ENCODE results near the gene HDAC4.

The HDAC4 gene

GRCh38 chr2:239141021-239141760 is 259.6 kb downstream of the HDAC4 start:
- ChIA-PET CTCF (no interaction called here), POLR2A (no interaction called here)

GRCh38 chr2:239140346-239141020 is 260.3 kb downstream of the HDAC4 start:
- no peak for DNase-seq (ENCODE audit: extremely low spot score)
- ChIA-PET POLR2A (no interaction called here), CTCF (no interaction called here)
- no peak for TF ChIP-seq FOXK2 (IDR thresholded peaks at IDR 0.05)
- no peak for TF ChIP-seq FOXM1 (IDR thresholded peaks at IDR 0.05; ENCODE audit: borderline replicate concordance)
- TF ChIP-seq NFRKB (IDR thresholded peaks at IDR 0.05) = no peak
- TF ChIP-seq CTBP1 (IDR thresholded peaks at IDR 0.05; ENCODE audit: borderline replicate concordance) = no peak
- TF ChIP-seq SP1 (IDR thresholded peaks at IDR 0.05) = no peak
- no peak for TF ChIP-seq BHLHE40 (IDR thresholded peaks at IDR 0.05; ENCODE audit: borderline replicate concordance)
- TF ChIP-seq PKNOX1 (IDR thresholded peaks at IDR 0.05) = no peak
- TF ChIP-seq TARDBP (IDR thresholded peaks at IDR 0.05) = no peak
- no peak for TF ChIP-seq L3MBTL2 (conservative IDR thresholded peaks at IDR 0.05)
- TF ChIP-seq ARNT (IDR thresholded peaks at IDR 0.05) = no peak
- no peak for TF ChIP-seq FOXA1 (IDR thresholded peaks at IDR 0.05)
- TF ChIP-seq SUZ12 (IDR thresholded peaks at IDR 0.05) = no peak
- no peak for TF ChIP-seq HDGF (IDR thresholded peaks at IDR 0.05; ENCODE audit: borderline replicate concordance)
- TF ChIP-seq LEF1 (IDR thresholded peaks at IDR 0.05; ENCODE audit: borderline replicate concordance) = no peak
- TF ChIP-seq ELF4 (IDR thresholded peaks at IDR 0.05) = no peak
- TF ChIP-seq ZNF384 (IDR thresholded peaks at IDR 0.05) = no peak

More at GRCh38 chr2:239141021-239141760, 259.6 kb downstream of the HDAC4 start:
- DNase-seq (ENCODE audit: extremely low spot score) = no peak
- TF ChIP-seq ELF4 (IDR thresholded peaks at IDR 0.05) (no peak), ARNT (IDR thresholded peaks at IDR 0.05) (no peak), FOXA1 (IDR thresholded peaks at IDR 0.05) (no peak), BHLHE40 (IDR thresholded peaks at IDR 0.05; ENCODE audit: borderline replicate concordance) (no peak), ZNF384 (IDR thresholded peaks at IDR 0.05) (no peak)

- CTCF ChIA-PET = no interaction called here
Observed at GRCh38 chr2:239139566-239139965, 261.3 kb downstream of the HDAC4 start.

GRCh38 chr2:239139101-239139500 is 261.7 kb downstream of the HDAC4 start:
- no peak for DNase-seq (ENCODE audit: extremely low spot score)
- ChIA-PET CTCF (no interaction called here), POLR2A (no interaction called here)
- TF ChIP-seq BHLHE40 (IDR thresholded peaks at IDR 0.05; ENCODE audit: borderline replicate concordance) (no peak), NFRKB (IDR thresholded peaks at IDR 0.05) (no peak), TARDBP (IDR thresholded peaks at IDR 0.05) (no peak), SUZ12 (IDR thresholded peaks at IDR 0.05) (no peak), ELF4 (IDR thresholded peaks at IDR 0.05) (no peak)

More at GRCh38 chr2:239139566-239139965, 261.3 kb downstream of the HDAC4 start:
- no peak for DNase-seq (ENCODE audit: extremely low spot score)
- POLR2A ChIA-PET = no interaction called here
- no peak for TF ChIP-seq ELF4 (IDR thresholded peaks at IDR 0.05)
- TF ChIP-seq HDGF (IDR thresholded peaks at IDR 0.05; ENCODE audit: borderline replicate concordance) = no peak

- CTCF ChIA-PET = no interaction called here
- POLR2A ChIA-PET = no interaction called here
- DNase-seq (ENCODE audit: extremely low spot score) = no peak
- TF ChIP-seq LEF1 (IDR thresholded peaks at IDR 0.05; ENCODE audit: borderline replicate concordance) (no peak), NFRKB (IDR thresholded peaks at IDR 0.05) (no peak), CTBP1 (IDR thresholded peaks at IDR 0.05; ENCODE audit: borderline replicate concordance) (no peak), FOXA1 (IDR thresholded peaks at IDR 0.05) (no peak), PKNOX1 (IDR thresholded peaks at IDR 0.05) (no peak), BHLHE40 (IDR thresholded peaks at IDR 0.05; ENCODE audit: borderline replicate concordance) (no peak), L3MBTL2 (conservative IDR thresholded peaks at IDR 0.05) (no peak), ELF4 (IDR thresholded peaks at IDR 0.05) (no peak), SUZ12 (IDR thresholded peaks at IDR 0.05) (no peak), SP1 (IDR thresholded peaks at IDR 0.05) (no peak), HDGF (IDR thresholded peaks at IDR 0.05; ENCODE audit: borderline replicate concordance) (no peak), FOXK2 (IDR thresholded peaks at IDR 0.05) (no peak), TARDBP (IDR thresholded peaks at IDR 0.05) (no peak), ZNF384 (IDR thresholded peaks at IDR 0.05) (no peak), ARNT (IDR thresholded peaks at IDR 0.05) (no peak), FOXM1 (IDR thresholded peaks at IDR 0.05; ENCODE audit: borderline replicate concordance) (no peak)
Observed at GRCh38 chr2:239138610-239139009, 262.2 kb downstream of the HDAC4 start.

- no peak for DNase-seq (ENCODE audit: extremely low spot score)
- ChIA-PET CTCF (no interaction called here), POLR2A (interaction anchor here (0.6 kb wide), 1 partner anchor 996 kb away, joined by 3 read pairs; no protein-coding TSS in a partner anchor)
- TF ChIP-seq LEF1 (IDR thresholded peaks at IDR 0.05; ENCODE audit: borderline replicate concordance) (no peak), FOXK2 (IDR thresholded peaks at IDR 0.05) (no peak), FOXA1 (IDR thresholded peaks at IDR 0.05) (no peak), ARNT (IDR thresholded peaks at IDR 0.05) (no peak), PKNOX1 (IDR thresholded peaks at IDR 0.05) (no peak), ELF4 (IDR thresholded peaks at IDR 0.05) (no peak), SP1 (IDR thresholded peaks at IDR 0.05) (no peak), CTBP1 (IDR thresholded peaks at IDR 0.05; ENCODE audit: borderline replicate concordance) (no peak), TARDBP (IDR thresholded peaks at IDR 0.05) (no peak), BHLHE40 (IDR thresholded peaks at IDR 0.05; ENCODE audit: borderline replicate concordance) (no peak), FOXM1 (IDR thresholded peaks at IDR 0.05; ENCODE audit: borderline replicate concordance) (no peak), SUZ12 (IDR thresholded peaks at IDR 0.05) (no peak), L3MBTL2 (conservative IDR thresholded peaks at IDR 0.05) (no peak), NFRKB (IDR thresholded peaks at IDR 0.05) (no peak), ZNF384 (IDR thresholded peaks at IDR 0.05) (no peak), HDGF (IDR thresholded peaks at IDR 0.05; ENCODE audit: borderline replicate concordance) (no peak)
Observed at GRCh38 chr2:239137898-239138283, 262.9 kb downstream of the HDAC4 start.

Measured in HEK293T (cell line).